Neural progenitor cell (in vitro differentiated cells): ENCODE measurements around the gene PPP1R9A.

Experiments used
- EZH2 ChIP-seq: fragments of 200-600 bp; sonication (generic); IDR thresholded peaks from 2 replicates; pipeline ENCODE4 v1.6.1; 2017; ENCODE audit warnings: antibody characterized with exemption, mild to moderate bottlenecking, moderate library complexity
- TF ChIP-seq, protein P1 (sequence below): fragments of 200-600 bp; sonication (generic); IDR thresholded peaks from 2 replicates; pipeline ENCODE4 v1.5.1; 2017; ENCODE audit warnings: antibody characterized with exemption, mild to moderate bottlenecking

GRCh38 chr7:94970085-94970576, 62.7 kb downstream of the PPP1R9A start:
- TF ChIP-seq, protein P1, sequence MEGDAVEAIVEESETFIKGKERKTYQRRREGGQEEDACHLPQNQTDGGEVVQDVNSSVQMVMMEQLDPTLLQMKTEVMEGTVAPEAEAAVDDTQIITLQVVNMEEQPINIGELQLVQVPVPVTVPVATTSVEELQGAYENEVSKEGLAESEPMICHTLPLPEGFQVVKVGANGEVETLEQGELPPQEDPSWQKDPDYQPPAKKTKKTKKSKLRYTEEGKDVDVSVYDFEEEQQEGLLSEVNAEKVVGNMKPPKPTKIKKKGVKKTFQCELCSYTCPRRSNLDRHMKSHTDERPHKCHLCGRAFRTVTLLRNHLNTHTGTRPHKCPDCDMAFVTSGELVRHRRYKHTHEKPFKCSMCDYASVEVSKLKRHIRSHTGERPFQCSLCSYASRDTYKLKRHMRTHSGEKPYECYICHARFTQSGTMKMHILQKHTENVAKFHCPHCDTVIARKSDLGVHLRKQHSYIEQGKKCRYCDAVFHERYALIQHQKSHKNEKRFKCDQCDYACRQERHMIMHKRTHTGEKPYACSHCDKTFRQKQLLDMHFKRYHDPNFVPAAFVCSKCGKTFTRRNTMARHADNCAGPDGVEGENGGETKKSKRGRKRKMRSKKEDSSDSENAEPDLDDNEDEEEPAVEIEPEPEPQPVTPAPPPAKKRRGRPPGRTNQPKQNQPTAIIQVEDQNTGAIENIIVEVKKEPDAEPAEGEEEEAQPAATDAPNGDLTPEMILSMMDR, result no peak
- TF ChIP-seq EZH2, result no peak
